Activated naive CD8-positive, alpha-beta T cell treated with anti-CD3 and anti-CD28 coated beads, Interleukin-2, amount 50 U/mL, for 16 hours (primary cell): Measurements from ENCODE around the gene SAP30BP.

Experiments used
- DNase-seq: peaks from one replicate; pipeline ENCODE4 v3.0.0-alpha.2; 2020; ENCODE audit warnings: low read depth, low spot score

SAP30BP gene

DNA sequence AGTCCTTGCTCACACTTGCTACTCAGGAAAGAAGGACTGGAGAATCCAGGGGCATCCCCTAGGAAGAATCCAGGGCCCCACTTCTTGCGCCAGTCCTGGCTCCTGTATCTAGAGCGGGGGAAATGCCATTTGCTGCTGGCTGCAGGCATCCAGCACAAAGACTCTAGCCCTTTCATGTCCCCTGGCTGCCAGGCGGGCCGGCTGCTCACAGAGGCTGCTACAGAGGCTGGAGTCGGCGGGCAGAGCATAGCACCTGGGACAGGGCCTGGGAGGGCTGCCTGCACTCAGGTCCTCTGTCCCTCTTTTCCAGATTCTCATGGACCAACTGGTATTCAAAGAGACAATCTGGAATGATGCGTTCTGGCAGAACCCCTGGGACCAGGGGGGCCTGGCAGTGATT is 20.1 kb upstream of the SAP30BP start:
- DNase-seq: no peak

DNA sequence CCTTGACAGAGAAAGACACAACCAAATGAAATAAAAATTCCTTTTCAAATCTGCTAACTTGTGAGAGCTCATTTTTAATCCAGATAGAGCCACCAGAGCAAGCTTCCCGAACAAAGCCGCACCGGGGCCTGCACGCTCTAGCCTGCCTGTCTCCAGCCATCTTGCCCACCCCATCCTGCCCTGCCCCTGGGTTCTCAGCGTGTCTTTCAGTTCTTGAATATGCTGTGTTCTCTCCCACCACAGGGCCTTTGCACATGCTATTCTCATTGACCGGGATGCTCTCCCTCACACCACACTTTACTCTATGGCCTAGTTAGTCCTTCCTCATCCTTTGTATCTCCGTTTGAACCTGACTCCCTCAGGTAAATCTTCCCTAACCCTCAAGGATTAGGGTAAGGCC is 19.2 kb upstream of the SAP30BP start:
- DNase-seq: no peak

DNA sequence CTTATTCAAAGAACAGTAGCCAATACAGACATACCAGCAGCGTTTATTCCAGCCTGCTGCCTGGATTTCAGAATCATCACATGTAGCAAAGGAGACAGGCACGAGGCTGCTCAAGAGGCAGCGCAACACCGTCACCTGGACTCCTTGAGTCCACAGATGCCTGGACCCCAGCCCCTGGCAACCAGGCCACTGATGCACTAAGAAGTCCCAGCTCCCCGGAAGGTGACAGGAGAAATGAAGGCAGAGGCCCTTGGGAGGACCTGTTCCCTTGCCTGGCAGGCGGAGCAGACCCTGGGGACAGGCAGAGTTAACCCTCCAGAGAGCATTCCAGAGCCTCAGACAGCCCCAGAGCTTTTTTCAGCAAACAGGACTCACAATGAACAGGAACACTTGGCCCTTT is 17.5 kb upstream of the SAP30BP start:
- no peak for DNase-seq

DNA sequence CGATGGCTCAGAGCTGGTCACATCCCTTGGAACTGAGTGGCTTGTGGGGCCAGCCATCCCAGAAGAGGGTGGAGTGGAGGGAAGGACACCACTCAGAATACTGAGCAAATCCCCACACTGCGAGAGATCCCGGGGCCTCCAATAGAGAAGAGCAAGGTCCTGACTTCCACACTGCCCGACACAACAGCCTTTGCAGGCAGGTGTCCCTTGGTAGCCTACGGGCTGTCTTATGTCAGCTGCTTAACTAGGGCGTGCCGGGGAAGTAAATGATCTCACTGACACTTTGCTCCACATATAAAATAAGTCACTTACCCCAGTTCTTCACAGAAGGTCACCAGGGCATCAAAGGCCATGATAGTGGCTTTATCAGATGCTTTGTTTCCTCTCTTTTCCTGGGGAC is 16.3 kb upstream of the SAP30BP start:
- DNase-seq: no peak

DNA sequence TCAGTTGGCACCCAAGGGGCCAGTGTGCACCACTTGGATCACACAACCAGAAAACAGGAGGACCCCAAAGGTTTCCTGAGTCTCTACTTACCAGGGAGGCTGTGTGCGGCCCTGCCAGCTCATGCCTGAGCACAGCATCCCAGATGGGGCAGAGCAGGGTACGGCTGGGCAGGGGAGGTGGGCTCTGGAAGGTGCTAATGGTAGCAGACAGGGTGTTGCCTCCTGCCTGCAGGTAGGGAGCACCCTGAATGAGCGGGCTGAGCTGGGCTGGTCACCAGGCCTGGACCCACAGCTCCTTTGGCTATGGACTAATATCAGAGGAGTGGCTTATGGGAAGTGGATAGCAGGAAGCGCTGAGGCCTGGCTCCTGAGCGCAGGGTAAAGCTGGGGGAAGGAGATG is 14.8 kb upstream of the SAP30BP start:
- no peak for DNase-seq

DNA sequence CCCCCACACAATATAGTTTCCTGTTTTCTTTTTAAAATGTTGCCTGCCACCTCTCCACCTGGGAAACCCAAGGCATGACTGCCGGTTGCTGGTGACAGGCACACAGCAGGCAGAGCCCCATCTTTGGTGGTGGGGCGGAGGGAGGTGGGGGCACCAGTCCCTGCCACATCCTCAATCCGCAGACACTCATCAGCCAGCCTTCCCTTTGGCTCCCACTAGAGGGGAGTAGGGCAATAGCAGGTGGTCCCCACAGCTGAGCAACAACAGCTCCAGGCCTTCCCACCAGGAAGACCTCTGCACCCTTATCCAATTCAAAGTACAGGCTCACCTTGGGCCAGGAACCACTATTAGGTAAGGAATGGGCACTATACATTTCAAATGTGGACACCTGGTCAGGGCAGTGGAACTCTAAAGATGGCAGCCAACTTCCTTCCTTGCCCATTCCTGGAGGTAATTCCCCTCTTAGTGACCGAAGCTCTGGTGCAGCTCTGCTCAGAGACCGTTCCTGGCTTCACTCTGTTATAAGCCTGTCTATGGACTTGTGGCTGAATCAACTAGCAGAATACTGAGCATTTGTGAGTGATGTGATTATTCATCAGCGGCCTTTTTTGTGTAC is 14.1 kb upstream of the SAP30BP start:
- no peak for DNase-seq

DNA sequence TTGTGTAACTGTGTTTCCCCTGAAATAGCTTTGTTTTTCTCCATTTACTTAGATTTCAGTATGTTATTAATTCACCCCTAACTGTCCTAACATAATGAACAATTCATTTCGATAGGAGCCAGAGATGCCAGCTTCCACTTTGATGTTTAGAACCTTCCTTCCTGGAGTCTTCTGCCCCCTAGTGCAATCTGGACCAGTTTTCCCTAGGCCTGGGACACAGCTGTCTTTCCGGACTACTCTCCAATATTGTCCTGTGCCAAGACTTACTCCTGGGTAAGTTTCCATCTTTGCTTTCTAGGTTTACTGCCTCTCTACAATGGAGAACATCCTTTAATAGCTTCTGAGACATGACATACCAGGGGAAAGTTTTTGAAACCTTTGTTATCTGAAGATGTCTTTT is 13.0 kb upstream of the SAP30BP start:
- DNase-seq: no peak

DNA sequence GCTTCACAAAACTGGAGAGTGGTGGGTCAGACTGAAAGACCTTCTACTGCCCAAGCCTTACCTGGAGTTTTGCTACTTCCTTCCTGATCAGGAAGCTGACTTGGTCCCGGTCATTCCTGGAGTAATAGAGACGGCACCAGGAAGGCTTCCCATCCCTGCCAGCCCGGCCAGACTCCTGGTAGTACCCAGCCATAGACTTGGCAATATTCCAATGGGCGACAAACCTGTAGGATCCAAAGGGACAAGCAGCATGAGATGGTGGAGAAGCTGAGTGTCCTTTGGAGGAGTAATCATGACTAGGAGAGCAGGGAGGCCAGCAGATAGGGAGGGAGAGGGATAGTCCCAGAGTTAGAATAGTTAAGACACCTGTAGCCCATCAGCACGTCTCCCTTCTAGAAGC is 8.9 kb upstream of the SAP30BP start:
- no peak for DNase-seq

DNA sequence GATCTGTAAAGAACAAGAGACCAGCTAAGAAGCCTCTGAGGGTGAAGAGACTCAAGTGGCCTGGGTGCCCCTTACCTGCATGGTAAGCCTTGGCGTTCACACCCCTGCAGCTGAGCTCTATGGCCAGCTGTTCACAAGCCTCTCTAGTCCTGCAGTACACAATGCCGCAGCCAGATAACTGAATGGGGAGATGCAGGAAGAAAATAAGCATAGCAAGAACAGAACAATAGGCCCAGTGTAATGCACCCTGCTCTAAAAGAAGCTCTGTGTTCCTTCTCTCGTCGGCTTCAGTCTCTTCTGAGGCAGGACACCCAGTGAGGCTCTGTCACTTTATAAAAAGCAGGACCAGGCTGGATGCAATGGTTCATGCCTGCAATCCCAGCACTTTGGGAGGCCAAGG is 5.6 kb upstream of the SAP30BP start:
- no peak for DNase-seq

DNA sequence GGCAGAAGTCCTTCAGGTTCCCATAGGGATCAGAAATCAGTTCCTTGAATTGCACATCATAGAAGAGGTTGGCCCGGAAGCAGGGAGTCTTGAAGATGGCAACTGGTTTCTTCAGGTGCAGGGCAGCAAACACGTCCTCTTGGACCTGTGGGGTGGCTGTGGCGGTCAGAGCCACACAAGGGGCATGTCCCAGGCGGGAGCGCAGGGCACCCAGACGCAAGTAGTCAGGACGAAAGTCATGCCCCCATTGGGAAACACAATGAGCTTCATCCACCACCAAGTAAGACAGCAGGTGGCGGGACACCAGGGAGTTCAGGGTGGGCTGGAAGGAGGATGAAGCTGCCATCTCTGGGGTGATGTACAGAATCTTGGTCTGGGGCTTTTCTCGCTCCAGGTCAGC is 4.6 kb upstream of the SAP30BP start:
- no peak for DNase-seq

DNA sequence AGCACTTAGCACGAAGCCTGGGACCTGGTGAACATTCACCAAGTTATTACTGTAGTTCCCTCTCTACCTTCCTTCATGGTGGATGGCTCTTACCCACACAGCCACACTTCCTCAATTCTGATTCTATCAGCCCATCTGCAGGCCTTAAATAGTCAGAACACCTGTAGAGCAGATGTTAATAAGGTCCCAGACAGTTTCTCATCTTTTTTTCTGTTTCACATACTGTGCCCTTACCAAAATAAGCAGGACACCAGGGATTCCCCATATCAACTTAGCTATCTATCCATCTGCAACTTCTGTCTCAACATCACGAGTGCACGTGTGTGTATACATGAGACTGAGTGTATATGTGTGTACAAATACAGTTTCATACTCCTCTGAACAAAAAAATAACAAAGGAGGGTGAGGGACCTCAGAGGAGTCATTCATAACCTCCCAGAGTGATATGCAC is 3.0 kb upstream of the SAP30BP start:
- DNase-seq: no peak

DNA sequence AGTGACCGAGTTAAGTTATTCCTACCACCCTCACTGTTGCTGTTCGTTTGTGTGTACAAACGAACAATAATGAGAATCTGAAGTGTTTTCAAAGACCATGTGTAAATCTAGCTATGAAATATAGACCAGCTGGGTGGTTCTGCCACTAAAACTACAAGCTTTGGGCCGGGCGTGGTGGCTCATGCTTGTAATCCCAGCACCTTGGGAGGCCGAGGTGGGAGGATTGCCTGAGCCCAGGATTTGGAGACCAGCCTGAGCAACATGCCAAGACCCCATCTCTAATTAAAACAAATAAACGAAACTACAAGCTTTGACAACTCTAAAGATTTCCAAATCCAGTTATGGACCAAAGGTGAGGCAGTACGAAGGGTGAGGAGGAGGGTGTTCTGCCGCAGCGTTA is 1.2 kb upstream of the SAP30BP start:
- DNase-seq: no peak

DNA sequence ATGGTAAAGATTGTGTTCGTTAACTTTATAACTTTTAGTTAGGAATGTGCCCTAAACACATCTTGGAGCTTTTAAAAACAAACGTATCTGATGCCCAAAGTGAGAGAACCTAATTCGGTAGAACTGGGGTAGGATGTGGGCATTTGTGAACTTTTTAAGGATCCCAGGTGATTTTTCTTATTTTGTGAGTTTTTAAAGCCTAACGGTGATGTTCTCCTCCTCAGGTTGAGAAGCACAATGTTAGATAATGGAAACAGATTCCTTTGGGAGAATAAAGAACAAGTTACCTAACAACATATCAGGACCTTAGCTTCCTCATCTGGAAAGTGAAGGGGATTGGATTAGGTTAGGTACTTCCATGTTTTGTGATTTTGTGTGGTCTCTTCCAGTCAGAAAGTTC is 687 bp downstream of the SAP30BP start:
- no peak for DNase-seq

DNA sequence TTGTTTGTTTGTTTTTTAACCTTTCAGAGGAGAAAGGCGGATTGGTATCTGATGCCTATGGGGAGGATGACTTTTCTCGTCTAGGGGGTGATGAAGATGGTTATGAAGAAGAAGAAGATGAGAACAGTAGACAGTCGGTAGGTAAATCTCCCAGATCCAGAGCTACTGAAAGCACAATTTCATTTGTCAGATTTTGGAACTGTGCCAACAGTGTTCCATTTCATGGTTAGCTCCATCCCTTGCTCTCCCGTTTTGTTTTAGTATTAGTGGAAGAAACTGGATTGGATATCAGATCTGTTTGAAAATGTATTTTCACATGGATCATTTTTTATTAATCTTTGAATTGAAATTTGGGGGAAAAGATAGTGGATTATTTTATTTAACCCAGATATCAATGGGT is 1.4 kb downstream of the SAP30BP start:
- no peak for DNase-seq

DNA sequence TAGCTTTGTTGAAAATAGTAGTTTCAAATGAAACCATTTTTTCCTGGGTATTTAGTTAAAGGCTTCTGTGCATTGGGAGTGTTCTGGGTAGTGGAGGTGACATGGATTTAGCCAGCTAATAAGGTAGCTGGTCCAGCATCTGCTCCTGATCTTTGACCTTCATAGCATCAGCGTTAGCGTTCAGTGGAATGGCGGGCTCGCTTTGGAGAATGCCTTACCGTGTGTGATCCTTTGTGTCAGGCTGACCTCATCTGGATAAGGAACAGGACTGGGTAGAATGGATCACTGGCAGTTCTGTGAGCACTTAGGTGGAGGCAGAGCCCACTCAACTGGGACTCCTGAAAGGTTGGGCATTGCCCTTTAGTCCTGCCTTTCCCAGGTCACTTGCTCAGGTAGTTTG is 3.7 kb downstream of the SAP30BP start:
- no peak for DNase-seq

DNA sequence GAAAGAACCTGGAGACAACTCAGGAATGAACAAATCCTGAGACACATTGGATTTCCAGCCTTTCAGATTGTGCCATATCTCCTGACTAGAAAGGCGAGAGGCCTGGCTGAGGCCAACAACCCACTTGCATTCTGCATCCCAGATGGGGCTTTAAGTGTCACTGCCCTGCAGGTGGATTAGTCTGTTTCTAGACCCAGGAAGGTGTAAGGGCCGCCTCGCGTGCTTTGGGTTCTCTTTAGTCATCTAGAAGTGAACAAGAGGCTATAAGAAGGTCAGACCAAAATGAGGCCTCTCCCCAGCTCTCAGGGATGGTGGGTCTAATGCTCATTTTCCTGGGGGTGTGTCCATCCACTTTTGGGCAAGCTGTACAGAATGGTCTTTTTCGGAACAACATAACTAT is 4.9 kb downstream of the SAP30BP start:
- no peak for DNase-seq

DNA sequence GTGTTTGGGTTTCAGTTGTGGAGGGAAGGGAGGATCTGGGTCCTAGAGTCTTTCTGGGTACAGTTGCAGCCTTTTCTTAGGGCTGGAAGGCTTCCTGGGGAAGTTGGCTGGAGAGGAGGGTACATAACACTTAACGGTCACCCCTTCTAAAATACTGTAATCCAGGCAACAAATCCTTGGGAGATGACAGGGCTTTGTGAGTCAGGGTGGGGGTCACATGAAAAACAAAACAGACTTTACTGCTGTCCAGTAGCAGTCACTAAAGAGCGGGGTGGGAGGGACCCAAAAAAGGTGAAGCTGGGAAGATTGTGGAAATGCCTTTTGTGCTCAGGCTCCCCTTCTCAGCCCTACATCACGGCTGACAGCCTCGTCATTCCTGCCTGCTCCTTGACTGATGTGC is 6.3 kb downstream of the SAP30BP start:
- DNase-seq: no peak

DNA sequence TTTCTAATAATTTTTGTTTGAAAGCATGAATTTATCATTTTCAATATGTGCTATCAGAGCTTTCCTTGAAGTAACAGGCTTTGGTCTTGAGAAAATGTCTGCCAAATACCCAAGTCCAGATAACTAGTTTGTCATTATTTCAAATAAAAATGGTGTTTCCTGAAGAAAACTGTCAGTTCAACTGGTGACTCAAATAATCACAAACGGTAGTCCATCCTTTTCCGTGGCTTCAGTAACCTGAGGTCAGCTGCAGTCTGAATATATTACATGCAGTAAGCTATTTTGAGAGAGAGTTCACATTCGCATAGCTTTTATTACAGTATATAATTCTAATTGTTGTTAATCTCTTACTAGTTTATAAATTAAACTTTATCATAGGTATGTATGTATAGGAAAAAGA is 9.3 kb downstream of the SAP30BP start:
- DNase-seq: no peak

DNA sequence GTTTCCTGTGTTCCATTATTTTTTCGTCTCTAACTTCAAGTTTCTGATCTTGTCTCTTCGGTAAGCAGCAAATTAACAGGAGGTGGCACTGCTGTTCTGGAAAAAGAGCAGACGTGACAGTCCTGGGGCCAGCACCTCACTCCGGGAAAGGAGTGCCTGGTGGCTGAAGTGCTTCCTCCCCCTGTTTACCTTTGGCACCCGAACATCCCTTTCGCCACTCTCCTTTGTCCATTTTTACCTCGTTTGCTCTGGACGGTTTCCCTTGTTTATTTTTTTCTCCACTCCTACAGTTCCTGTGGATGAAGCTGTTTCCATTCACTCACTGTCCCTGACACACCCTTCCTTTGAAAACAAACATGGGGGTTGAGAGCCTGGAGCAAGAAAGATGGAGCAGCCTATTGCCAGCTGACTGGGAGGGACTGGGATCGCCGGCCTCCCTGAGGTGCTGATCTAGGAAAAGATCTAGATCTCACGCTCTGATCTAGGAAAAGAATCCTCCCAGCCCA is 12.6 kb downstream of the SAP30BP start:
- no peak for DNase-seq

DNA sequence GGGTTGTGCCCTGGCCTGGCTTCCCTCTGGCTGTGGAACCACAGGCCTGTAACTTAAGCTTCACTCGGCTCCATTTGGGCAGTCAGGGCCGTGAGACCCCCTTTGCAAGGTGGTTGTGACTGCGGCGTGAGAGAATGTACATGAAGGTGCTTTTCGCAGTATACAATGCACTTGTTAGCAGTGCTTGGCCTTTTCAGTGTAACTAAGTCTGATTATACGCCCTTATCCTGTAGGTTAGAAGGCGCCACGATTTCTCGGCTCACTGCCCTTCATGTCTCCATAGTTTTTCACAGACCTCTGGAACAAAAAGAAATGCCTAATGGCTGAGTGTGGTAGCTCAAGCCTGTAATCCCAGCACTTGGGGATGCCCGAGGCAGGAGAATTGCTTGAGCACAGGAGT is 13.3 kb downstream of the SAP30BP start:
- no peak for DNase-seq

DNA sequence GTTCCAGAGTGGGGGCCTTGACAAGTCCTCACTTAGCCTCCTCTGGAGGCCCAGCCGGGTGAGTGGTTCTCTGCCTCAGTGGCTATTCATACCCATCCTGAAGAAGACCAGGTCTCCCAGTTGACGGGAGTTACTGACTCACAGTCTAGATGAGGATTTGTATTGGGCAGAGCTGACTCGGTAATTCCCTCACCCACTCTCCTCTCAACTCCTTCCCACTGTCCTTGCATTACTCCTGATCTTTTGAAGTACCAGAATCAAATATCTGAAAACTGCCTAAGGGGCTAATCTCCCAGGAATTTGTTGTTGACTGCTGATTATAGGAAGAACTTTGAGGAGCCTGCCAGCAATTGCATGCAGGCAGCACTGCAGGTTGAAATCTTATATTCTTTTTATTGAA is 14.2 kb downstream of the SAP30BP start:
- DNase-seq: no peak

DNA sequence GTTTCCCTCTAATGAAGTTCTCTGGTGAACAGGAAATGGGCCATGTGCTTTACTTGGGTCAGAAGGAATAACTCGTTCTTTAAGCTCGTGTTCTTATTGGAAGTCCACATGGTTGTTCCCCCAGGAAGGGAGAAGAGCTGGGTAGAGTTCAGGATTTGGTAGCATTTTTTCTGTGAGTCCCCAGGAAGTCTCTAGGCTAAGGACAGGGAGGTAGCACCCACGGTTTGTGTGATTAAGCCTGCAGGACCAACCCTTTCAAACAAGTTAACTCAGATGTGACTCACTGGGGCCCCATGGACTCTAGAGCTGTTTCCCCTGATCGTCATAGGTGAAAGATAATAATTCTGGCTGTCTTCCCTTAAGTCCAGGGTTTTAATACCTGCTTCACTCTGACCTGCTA is 16.4 kb downstream of the SAP30BP start:
- DNase-seq: no peak

DNA sequence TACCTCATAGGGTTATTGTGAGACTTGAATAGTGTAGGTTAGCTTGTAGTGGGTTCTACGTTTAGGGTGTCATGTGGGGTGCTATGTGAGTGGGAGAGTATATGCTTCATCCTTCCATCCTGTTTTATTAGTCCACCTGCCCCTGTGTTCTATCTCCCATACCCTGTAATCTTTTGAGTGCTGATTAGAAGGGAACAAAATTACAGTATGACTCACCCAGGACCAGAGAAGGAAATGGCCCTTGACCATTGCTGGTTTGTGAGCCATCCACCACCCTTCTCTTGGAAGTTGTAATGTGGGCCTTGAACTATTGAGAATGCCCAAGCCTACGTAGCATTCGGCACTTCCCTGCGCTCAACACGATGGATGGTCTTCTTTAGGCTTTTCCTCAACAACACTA is 17.1 kb downstream of the SAP30BP start:
- DNase-seq: no peak

DNA sequence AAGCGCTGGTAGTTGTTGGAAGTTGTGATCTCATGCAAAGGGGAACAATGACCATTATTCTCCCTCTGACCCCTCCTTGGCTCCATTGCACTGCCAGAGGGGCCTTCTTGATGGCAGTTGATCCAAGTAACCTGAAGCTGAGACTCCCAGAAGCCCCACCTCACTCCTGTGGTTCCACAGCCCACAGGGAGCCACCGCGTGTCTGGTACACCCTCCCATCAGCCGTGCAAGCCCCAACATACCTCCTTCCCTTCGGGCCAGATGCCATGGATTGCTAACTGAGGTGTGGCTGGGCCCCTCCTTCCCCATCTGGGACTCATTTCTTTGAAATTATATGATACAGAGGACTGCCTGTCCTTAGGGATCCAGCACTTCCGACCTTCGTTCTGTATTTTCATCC is 17.8 kb downstream of the SAP30BP start:
- no peak for DNase-seq
